ENCODE data around the gene DCLK1.

DCLK1 gene

GRCh38 chr13:35930665-35931631 is 200.2 kb downstream of the DCLK1 start:
- no peak for DNase-seq

GRCh38 chr13:35927567-35928021 is 203.6 kb downstream of the DCLK1 start:
- no peak for DNase-seq

- DNase-seq = no peak
These were observed 204.2 kb downstream of the DCLK1 start for GRCh38 chr13:35926859-35927530.

GRCh38 chr13:35925669-35926068 is 205.5 kb downstream of the DCLK1 start:
- DNase-seq = no peak

- no peak for DNase-seq
These were observed 207.8 kb downstream of the DCLK1 start for GRCh38 chr13:35923347-35923746.

- no peak for DNase-seq
These were observed 210.4 kb downstream of the DCLK1 start for GRCh38 chr13:35920816-35921215.

GRCh38 chr13:35917942-35918645 is 213.1 kb downstream of the DCLK1 start:
- no peak for DNase-seq

- no peak for DNase-seq
These were observed 213.8 kb downstream of the DCLK1 start for GRCh38 chr13:35917252-35917941.

GRCh38 chr13:35916146-35916545 is 215.0 kb downstream of the DCLK1 start:
- DNase-seq = no peak

- DNase-seq = no peak
These were observed 216.5 kb downstream of the DCLK1 start for GRCh38 chr13:35914662-35915061.

- no peak for DNase-seq
These were observed 218.3 kb downstream of the DCLK1 start for GRCh38 chr13:35912841-35913240.

GRCh38 chr13:35909837-35910540 is 221.2 kb downstream of the DCLK1 start:
- DNase-seq = no peak

- DNase-seq = no peak
These were observed 222.1 kb downstream of the DCLK1 start for GRCh38 chr13:35909091-35909490.

- DNase-seq = no peak
These were observed 223.0 kb downstream of the DCLK1 start for GRCh38 chr13:35908226-35908625.

GRCh38 chr13:35906636-35907035 is 224.5 kb downstream of the DCLK1 start:
- DNase-seq = no peak

GRCh38 chr13:35903075-35903474 is 228.1 kb downstream of the DCLK1 start:
- no peak for DNase-seq

GRCh38 chr13:35898041-35898440 is 233.1 kb downstream of the DCLK1 start:
- no peak for DNase-seq

GRCh38 chr13:35894636-35895035 is 236.5 kb downstream of the DCLK1 start:
- no peak for DNase-seq

GRCh38 chr13:35892837-35893814 is 238.1 kb downstream of the DCLK1 start:
- no peak for DNase-seq

- no peak for DNase-seq
These were observed 239.4 kb downstream of the DCLK1 start for GRCh38 chr13:35891507-35892441.

All from DMS79 (cell line).